ENCODE results near the gene CMC2. TPM values are rescaled to one million over a fixed set of nuclear protein-coding genes. Genes with fewer than 3 reads are reported as not detected.
A peak's percentile ranks its signal among the peaks of the same experiment; 100 is the strongest.

Gene CMC2
- total and polyA plus RNA-seq, 10 of the 15 experiments (the other 5 are each of a cell fraction or from before 2014, with no cell fraction given) = 62.8 to 251 (median 157) TPM

- ChIA-PET CTCF (interaction anchor here (1.7 kb wide), 1 partner anchor 8 kb away, joined by 9 read pairs; no protein-coding TSS in a partner anchor), POLR2A (no interaction called here)
Observed at GRCh38 chr16:80932708-80933095, 74.0 kb downstream of the CMC2 start.

DNA sequence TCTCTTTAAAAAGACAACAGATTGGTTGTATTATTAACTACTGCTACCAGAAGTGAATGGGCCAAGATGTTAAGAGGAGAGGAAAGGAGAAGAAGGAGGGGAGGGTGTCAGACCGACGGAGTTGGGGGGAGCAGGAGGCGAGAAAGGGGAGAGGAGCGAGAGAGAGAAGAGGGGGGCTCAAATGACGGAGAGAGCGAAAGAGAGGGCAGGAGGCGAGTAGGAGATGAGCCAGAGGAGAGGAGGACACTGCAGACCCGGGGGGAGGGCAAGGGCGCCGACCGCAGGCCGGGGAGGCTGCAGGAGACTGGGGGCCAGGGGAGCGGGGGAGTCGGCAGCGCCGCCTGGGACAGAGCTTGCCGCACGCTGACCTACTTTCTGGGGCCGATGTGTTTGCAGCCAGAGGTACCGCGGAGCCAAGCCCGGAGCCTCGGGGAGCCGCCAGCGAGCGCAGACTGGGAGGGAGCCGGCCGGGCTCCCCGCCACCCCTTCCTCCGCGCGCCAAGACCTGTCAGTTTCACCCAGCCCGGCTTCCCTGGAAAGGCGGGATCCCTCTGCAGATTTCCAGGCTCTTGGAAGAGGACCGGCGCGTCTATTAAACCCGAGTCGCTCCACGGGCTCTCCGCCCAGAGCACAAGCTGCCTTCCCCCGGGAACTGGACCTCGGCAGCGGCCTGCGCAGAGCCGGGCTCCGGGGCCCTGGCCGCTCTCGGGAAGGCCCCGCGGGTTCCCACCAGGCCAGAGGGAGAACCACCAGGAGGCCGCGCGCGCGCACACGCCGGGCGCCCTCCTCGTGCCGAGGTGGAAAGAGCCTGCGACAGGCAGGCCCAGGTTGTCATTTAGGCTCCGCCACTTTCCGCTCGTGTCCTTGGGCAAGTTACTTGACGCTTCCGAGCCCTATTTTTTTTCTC is 74.6 kb downstream of the CMC2 start:
- H3K9me3 ChIP-seq (replicated peaks; ENCODE audit: control insufficient read depth, insufficient read depth, low read length) = no peaks in the 10 kb centered on the region; the same call in 2 of the 3 replicates
- no peak for FAIRE-seq
- CTCF ChIA-PET = interaction anchor here (0.7 kb wide), 1 partner anchor 214 kb away, joined by 3 read pairs; no protein-coding TSS in a partner anchor
- no peak overlapping the region for H3K9ac ChIP-seq (ENCODE audit: control insufficient read depth, insufficient read depth, low read length)
- no peaks in the 10 kb centered on the region for H3K36me3 ChIP-seq (ENCODE audit: control insufficient read depth in 2 of 2, insufficient read depth in 2 of 2, low read length in 1 of 2)
- POLR2A ChIA-PET = no interaction called here
- RAD21 ChIA-PET (ENCODE audit: unreplicated experiment) = no interaction called here
- BruUV-seq (replicated peaks) = no TSS peak
- no peaks in the 10 kb centered on the region for H3K79me2 ChIP-seq (ENCODE audit: control insufficient read depth, insufficient read depth, low read length)
- no peak overlapping the region for H3K4me3 ChIP-seq
- DNase-seq (ENCODE audit: low read depth, low spot score) = no peak
- no peak overlapping the region for H2AFZ ChIP-seq (ENCODE audit: control insufficient read depth, low read depth, low read length)
- in situ Hi-C loops (cut with MboI) = no loop called here
- H3K27me3 ChIP-seq (replicated peaks in 1 of 2; ENCODE audit: control insufficient read depth in 2 of 2, insufficient read depth in 2 of 2, low read length in 1 of 2) = peaks cover 4 to 6% of the 10 kb centered on the region in 2 experiments; a peak in 3 of 4 replicates
- SMC1A ChIA-PET (ENCODE audit: uncharacterized antibody, unreplicated experiment) = no interaction called here
- no peak overlapping the region for H3K27ac ChIP-seq (ENCODE audit: control insufficient read depth, insufficient read depth)
- intact Hi-C loops (cut with micrococcal nuclease; ENCODE audit: unreplicated experiment) = no loop called here
- H3K4me1 ChIP-seq (ENCODE audit: control insufficient read depth, insufficient read depth, low read length) = no peaks in the 10 kb centered on the region
- peak overlapping the region; percentile 17; the same call in 1 of the 2 replicates for H3K4me2 ChIP-seq (ENCODE audit: control insufficient read depth, insufficient read depth)
- TF ChIP-seq BCLAF1 (IDR thresholded peaks at IDR 0.05) (no peak), SUZ12 (IDR thresholded peaks at IDR 0.05; ENCODE audit: unreplicated experiment) (peak; percentile 38)
- 15% methylated on average over 34 of the region's 67 CpGs for WGBS (ENCODE audit: insufficient coverage, insufficient replicate concordance, low lambda C conversion rate, missing lambda C conversion rate)
- H4K20me1 ChIP-seq (ENCODE audit: control insufficient read depth, insufficient read depth) = no peaks in the 10 kb centered on the region
- peak; percentile 37; the same call in 2 of the 3 replicates for ATAC-seq

More at GRCh38 chr16:80932708-80933095, 74.0 kb downstream of the CMC2 start:
- 57% methylated on average over 20 of the region's 20 CpGs for WGBS (ENCODE audit: insufficient coverage, insufficient replicate concordance, low lambda C conversion rate, missing lambda C conversion rate)
- ChIA-PET SMC1A (ENCODE audit: uncharacterized antibody, unreplicated experiment) (no interaction called here), RAD21 (ENCODE audit: unreplicated experiment) (no interaction called here)
- no peak for TF ChIP-seq DPF2 (IDR thresholded peaks at IDR 0.05)
- TF ChIP-seq CBFB (IDR thresholded peaks at IDR 0.05; ENCODE audit: low read depth) = no peak
- TF ChIP-seq POLR2AphosphoS2 (IDR thresholded peaks at IDR 0.05; ENCODE audit: low read depth, low read length) = no peak
- no peak for TF ChIP-seq RUNX3 (IDR thresholded peaks at IDR 0.05; ENCODE audit: low read length)
- no peak for TF ChIP-seq LARP7 (IDR thresholded peaks at IDR 0.05)
- no peak for TF ChIP-seq SUPT20H (IDR thresholded peaks at IDR 0.05; ENCODE audit: borderline replicate concordance, control insufficient read depth, low read depth, low read length)
- TF ChIP-seq ASH2L (IDR thresholded peaks at IDR 0.05; ENCODE audit: borderline replicate concordance, low read depth) = no peak
- no peak for TF ChIP-seq POU2F2 (IDR thresholded peaks at IDR 0.05; ENCODE audit: borderline replicate concordance, low read depth, low read length)
- no peak for TF ChIP-seq BACH1 (IDR thresholded peaks at IDR 0.05; ENCODE audit: borderline replicate concordance)
- TF ChIP-seq SMAD1 (IDR thresholded peaks at IDR 0.05; ENCODE audit: low read depth, partially characterized antibody) = no peak
- no peak for TF ChIP-seq TARDBP (IDR thresholded peaks at IDR 0.05; ENCODE audit: borderline replicate concordance)
- no peak for TF ChIP-seq JUNB (IDR thresholded peaks at IDR 0.05)
- intact Hi-C loops (cut with micrococcal nuclease; ENCODE audit: unreplicated experiment) = no loop called here
- Histone ChIP-seq H3K36me3 (ENCODE audit: control insufficient read depth in 2 of 2, insufficient read depth in 2 of 2, low read length in 1 of 2) (no peaks in the 10 kb centered on the region), H4K20me1 (ENCODE audit: control insufficient read depth, insufficient read depth) (no peaks in the 10 kb centered on the region), H3K9me3 (replicated peaks; ENCODE audit: control insufficient read depth, insufficient read depth, low read length) (no peaks in the 10 kb centered on the region; the same call in 2 of the 3 replicates), H3K4me2 (ENCODE audit: control insufficient read depth, insufficient read depth) (peak overlapping the region; percentile 17; the same call in 1 of the 2 replicates), H2AFZ (ENCODE audit: control insufficient read depth, low read depth, low read length) (no peak overlapping the region), H3K9ac (ENCODE audit: control insufficient read depth, insufficient read depth, low read length) (no peak overlapping the region), H3K79me2 (ENCODE audit: control insufficient read depth, insufficient read depth, low read length) (no peaks in the 10 kb centered on the region), H3K4me3 (no peak overlapping the region), H3K27me3 (replicated peaks in 1 of 2; ENCODE audit: control insufficient read depth in 2 of 2, insufficient read depth in 2 of 2, low read length in 1 of 2) (peaks cover 4 to 6% of the 10 kb centered on the region in 2 experiments; a peak in 3 of 4 replicates), H3K4me1 (ENCODE audit: control insufficient read depth, insufficient read depth, low read length) (no peaks in the 10 kb centered on the region), H3K27ac (ENCODE audit: control insufficient read depth, insufficient read depth) (no peak overlapping the region)
- BruUV-seq (replicated peaks) = no TSS peak
- in situ Hi-C loops (cut with MboI) = no loop called here
- no peak for ATAC-seq
- no peak for FAIRE-seq
- DNase-seq (ENCODE audit: low read depth, low spot score) = no peak

Measured in GM12878 (cell line).